Transverse colon (tissue), 4 donors: ENCODE results near the gene CAMK2D. TPM values are rescaled to one million over a fixed set of nuclear protein-coding genes. Genes with fewer than 3 reads are reported as not detected.

ENCODE experiments used
- DNase-seq: peaks from one replicate; pipeline ENCODE4 v3.0.0-alpha.2; 2019
- H3K27ac ChIP-seq, 4 donors: fragments of 200-600 bp; sonication (generic); 2 replicates each; pipeline ENCODE4 v1.5.1; 2016 to 2018; ENCODE audit warnings: inconsistent platforms in 4 of 4
- H3K27me3 ChIP-seq: fragments of 200-600 bp; sonication (generic); 2 replicates; pipeline ENCODE4 v1.5.1; 2017; ENCODE audit warnings: inconsistent platforms
- H3K36me3 ChIP-seq, 4 donors: fragments of 200-600 bp; sonication (generic); 2 replicates each; pipeline ENCODE4 v1.5.1; 2017 to 2019; ENCODE audit warnings: inconsistent platforms in 4 of 4
- H3K4me1 ChIP-seq, 4 donors: fragments of 200-600 bp; sonication (generic); 2 replicates each; pipeline ENCODE4 v1.5.1; 2017 to 2020; ENCODE audit warnings: inconsistent platforms in 4 of 4
- H3K4me3 ChIP-seq, 4 donors: fragments of 200-600 bp; sonication (generic); 1 replicate in 1 of 4; 2 replicates in 3 of 4; pipeline versions ENCODE4 v1.5.1 to v1.6.1; 2017 to 2019; ENCODE audit warnings: inconsistent platforms in 4 of 4
- H3K9me3 ChIP-seq, 2 donors: fragments of 200-600 bp; sonication (generic); 2 replicates each; pipeline ENCODE4 v1.5.1; 2017 to 2019; ENCODE audit warnings: inconsistent platforms in 2 of 2
- CTCF ChIP-seq, 5 experiments: fragments of 200-600 bp in 3 of 5; fragments of 450-650 bp in 2 of 5; sonication (generic) in 3 of 5; IDR thresholded peaks; 1 replicate in 2 of 5; 2 replicates in 3 of 5; pipeline ENCODE4 v1.5.1; 2016 to 2017; ENCODE audit warnings: antibody characterized with exemption in 5 of 5, inconsistent platforms in 3 of 5, mild to moderate bottlenecking in 2 of 5, moderate library complexity in 1 of 5
- EP300 ChIP-seq: sonication (generic); formaldehyde crosslinking; IDR thresholded peaks from one replicate; pipeline ENCODE4 v1.6.1; 2017; ENCODE audit warnings: antibody characterized with exemption, low read depth
- POLR2A ChIP-seq: fragments of 450-650 bp; IDR thresholded peaks from one replicate; pipeline ENCODE4 v1.6.1; 2016; ENCODE audit warnings: antibody characterized with exemption, mild to moderate bottlenecking, moderate library complexity
- POLR2AphosphoS5 ChIP-seq, 3 donors: sonication (generic); formaldehyde crosslinking; IDR thresholded peaks; one replicate each; pipeline ENCODE4 v1.6.1; 2016; ENCODE audit warnings: antibody characterized with exemption in 3 of 3
- WGBS, 2 donors: methylation state at CpG; one replicate each; pipeline ENCODE4 v1.1.5; 2018; ENCODE audit warnings: low coverage in 1 of 2; 5-methylcytosine and 5-hydroxymethylcytosine counted together
- in situ Hi-C, 4 donors: fragments of 200-750 bp; cut with MboI; loops; one replicate each; pipeline versions ENCODE4 v1.15.0 to v1.15.1; 2017; ENCODE audit warnings: low sequenced_read_pairs in 3 of 4, low pct_ligation_motif_present in 1 of 4, low pct_unique_long_range_greater_than_20kb in 1 of 4
- intact Hi-C: fragments of 100-400 bp; cut with DNase I; formaldehyde crosslinking; loops from one replicate; pipeline ENCODE4 v1.15.1; 2023; ENCODE audit warnings: low total_unique reads
- total RNA-seq, 4 donors: library from RNA; depleted of rRNA; stranded (reverse); fragments of >200 nt; gene quantifications; one replicate each; pipeline ENCODE4 v1.1.0, GENCODE V29; 2016

CAMK2D gene
- total RNA-seq, 4 donors from 2014 or later: 54.5 to 107 (median 84.7) TPM

GRCh38 chr4:113495790-113496189 is 265.7 kb downstream of the CAMK2D start:
- Histone ChIP-seq H3K4me3 (no peak overlapping the region), H3K4me1 (no peaks in the 10 kb centered on the region), H3K27me3 (no peaks in the 10 kb centered on the region), H3K36me3 (peaks cover 0 to 15% (median 5%) of the 10 kb centered on the region in 4 donors), H3K9me3 (no peaks in the 10 kb centered on the region), H3K27ac (no peak overlapping the region)
- in situ Hi-C loops: no loop called here
- TF ChIP-seq POLR2AphosphoS5 (IDR thresholded peaks at IDR 0.05): no peak
- WGBS, 2 donors: 94% methylated on average over 6 of the region's 6 CpGs
- intact Hi-C loops: no loop called here
- no peak for DNase-seq

- no peak overlapping the region for H3K27ac ChIP-seq
- H3K4me3 ChIP-seq: no peak overlapping the region
- H3K9me3 ChIP-seq: no peaks in the 10 kb centered on the region
- TF ChIP-seq EP300 (no peak), POLR2A (no peak), POLR2AphosphoS5 (IDR thresholded peaks at IDR 0.05) (no peak), CTCF (IDR thresholded peaks at IDR 0.05) (no peak)
- H3K4me1 ChIP-seq: no peaks in the 10 kb centered on the region
- intact Hi-C loops (no loop called here), in situ Hi-C loops (no loop called here)
- no peaks in the 10 kb centered on the region for H3K27me3 ChIP-seq
- 99 to 100% methylated on average over 6 of the region's 6 CpGs for WGBS, 2 donors
- no peak for DNase-seq
- H3K36me3 ChIP-seq: no peaks in the 10 kb centered on the region
Observed at GRCh38 chr4:113483131-113483530, 278.4 kb downstream of the CAMK2D start.

- no peaks in the 10 kb centered on the region for H3K27me3 ChIP-seq
- H3K4me1 ChIP-seq: no peaks in the 10 kb centered on the region
- H3K27ac ChIP-seq: no peak overlapping the region
- no peak overlapping the region for H3K4me3 ChIP-seq
- H3K9me3 ChIP-seq: peaks cover 3 to 6% of the 10 kb centered on the region in 2 donors
- intact Hi-C loops: no loop called here
- DNase-seq: no peak
- in situ Hi-C loops: no loop called here
- no peaks in the 10 kb centered on the region for H3K36me3 ChIP-seq
- TF ChIP-seq EP300 (no peak), CTCF (IDR thresholded peaks at IDR 0.05) (no peak), POLR2A (no peak), POLR2AphosphoS5 (IDR thresholded peaks at IDR 0.05) (no peak)
Observed at GRCh38 chr4:113482325-113482724, 279.2 kb downstream of the CAMK2D start.

GRCh38 chr4:113481820-113482219 is 279.7 kb downstream of the CAMK2D start:
- intact Hi-C loops: no loop called here
- Histone ChIP-seq H3K27ac (no peak overlapping the region), H3K27me3 (no peaks in the 10 kb centered on the region), H3K4me1 (no peaks in the 10 kb centered on the region), H3K9me3 (peaks cover 8% of the 10 kb centered on the region in 2 donors), H3K4me3 (no peak overlapping the region), H3K36me3 (no peaks in the 10 kb centered on the region)
- in situ Hi-C loops: no loop called here
- no peak for TF ChIP-seq EP300
- TF ChIP-seq POLR2A: no peak
- TF ChIP-seq CTCF (IDR thresholded peaks at IDR 0.05): no peak
- no peak for TF ChIP-seq POLR2AphosphoS5 (IDR thresholded peaks at IDR 0.05)
- DNase-seq: no peak

- H3K4me3 ChIP-seq: no peak overlapping the region
- H3K4me1 ChIP-seq: no peaks in the 10 kb centered on the region
- WGBS, 2 donors: 80 to 97% methylated on average over 1 to 12 of the region's 12 CpGs
- H3K27me3 ChIP-seq: no peaks in the 10 kb centered on the region
- no peaks in the 10 kb centered on the region for H3K36me3 ChIP-seq
- TF ChIP-seq POLR2A: no peak
- no peak for TF ChIP-seq CTCF (IDR thresholded peaks at IDR 0.05)
- no peak for TF ChIP-seq EP300
- TF ChIP-seq POLR2AphosphoS5 (IDR thresholded peaks at IDR 0.05): no peak
- in situ Hi-C loops: no loop called here
- intact Hi-C loops: no loop called here
- H3K9me3 ChIP-seq: peaks cover 8% of the 10 kb centered on the region in 2 donors
- H3K27ac ChIP-seq: no peak overlapping the region
- DNase-seq: no peak
Observed at GRCh38 chr4:113480109-113480508, 281.4 kb downstream of the CAMK2D start.
